ENCODE results near the gene TRH. TPM values are rescaled to one million over a fixed set of nuclear protein-coding genes. Genes with fewer than 3 reads are reported as not detected.

Gene TRH
- total RNA-seq, 2 donors from 2014 or later: 0.22 to 0.29 TPM

DNA sequence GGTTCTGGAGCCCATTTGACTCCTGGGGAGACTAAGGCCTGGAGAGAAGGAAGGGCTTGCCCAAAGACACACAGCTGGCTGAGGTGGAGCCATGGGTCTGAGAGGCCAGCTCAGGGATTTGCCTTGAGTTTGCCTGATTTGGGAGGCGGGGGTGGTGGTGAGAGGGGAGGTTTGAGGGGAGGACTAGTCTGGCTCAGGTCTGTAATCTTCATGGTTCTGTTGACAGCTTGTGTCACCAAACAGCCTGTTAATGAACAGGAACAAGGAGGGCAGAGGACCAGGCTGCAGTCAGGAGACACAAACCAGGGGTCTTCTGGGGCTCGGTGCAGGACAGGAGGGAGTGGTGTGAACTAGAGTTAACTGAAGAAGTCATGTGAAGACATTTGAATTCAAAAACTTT, 3.6 kb downstream of the TRH start:
- Mint-ChIP-seq H3K36me3 (ENCODE audit: low read depth) (peaks cover 2% of the 10 kb centered on the region), H3K4me1 (peaks cover 3% of the 10 kb centered on the region), H3K27me3 (ENCODE audit: insufficient read depth) (peaks cover 100% of the 10 kb centered on the region), H3K4me3 (no peak overlapping the region), H3K9me3 (no peaks in the 10 kb centered on the region), H3K27ac (no peak overlapping the region)
- WGBS, 2 experiments (ENCODE audit: insufficient coverage in 1 of 2, insufficient read length in 1 of 2): 85 to 100% methylated on average over 1 to 2 of the region's 2 CpGs
- DNase-seq: no peak
- H3K36me3 ChIP-seq (ENCODE audit: control insufficient read depth, insufficient read depth, low read length): no peaks in the 10 kb centered on the region
- H3K9ac ChIP-seq (ENCODE audit: extremely low read depth, low read length, poor library complexity, severe bottlenecking): no peak overlapping the region
- H3K27me3 ChIP-seq (ENCODE audit: control insufficient read depth, insufficient read depth, low read length, poor library complexity, severe bottlenecking): peaks cover 95% of the 10 kb centered on the region
- TF ChIP-seq, protein P1, sequence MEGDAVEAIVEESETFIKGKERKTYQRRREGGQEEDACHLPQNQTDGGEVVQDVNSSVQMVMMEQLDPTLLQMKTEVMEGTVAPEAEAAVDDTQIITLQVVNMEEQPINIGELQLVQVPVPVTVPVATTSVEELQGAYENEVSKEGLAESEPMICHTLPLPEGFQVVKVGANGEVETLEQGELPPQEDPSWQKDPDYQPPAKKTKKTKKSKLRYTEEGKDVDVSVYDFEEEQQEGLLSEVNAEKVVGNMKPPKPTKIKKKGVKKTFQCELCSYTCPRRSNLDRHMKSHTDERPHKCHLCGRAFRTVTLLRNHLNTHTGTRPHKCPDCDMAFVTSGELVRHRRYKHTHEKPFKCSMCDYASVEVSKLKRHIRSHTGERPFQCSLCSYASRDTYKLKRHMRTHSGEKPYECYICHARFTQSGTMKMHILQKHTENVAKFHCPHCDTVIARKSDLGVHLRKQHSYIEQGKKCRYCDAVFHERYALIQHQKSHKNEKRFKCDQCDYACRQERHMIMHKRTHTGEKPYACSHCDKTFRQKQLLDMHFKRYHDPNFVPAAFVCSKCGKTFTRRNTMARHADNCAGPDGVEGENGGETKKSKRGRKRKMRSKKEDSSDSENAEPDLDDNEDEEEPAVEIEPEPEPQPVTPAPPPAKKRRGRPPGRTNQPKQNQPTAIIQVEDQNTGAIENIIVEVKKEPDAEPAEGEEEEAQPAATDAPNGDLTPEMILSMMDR (conservative IDR thresholded peaks at IDR 0.05): no peak
- H3K9me3 ChIP-seq (ENCODE audit: control insufficient read depth, low read length): no peaks in the 10 kb centered on the region
- no peak overlapping the region for H3K27ac ChIP-seq (ENCODE audit: low read depth, low read length)
- H3K4me3 ChIP-seq (ENCODE audit: low read length): no peak overlapping the region
- H3K4me1 ChIP-seq (ENCODE audit: control insufficient read depth, insufficient read depth, low read length): no peaks in the 10 kb centered on the region

DNA sequence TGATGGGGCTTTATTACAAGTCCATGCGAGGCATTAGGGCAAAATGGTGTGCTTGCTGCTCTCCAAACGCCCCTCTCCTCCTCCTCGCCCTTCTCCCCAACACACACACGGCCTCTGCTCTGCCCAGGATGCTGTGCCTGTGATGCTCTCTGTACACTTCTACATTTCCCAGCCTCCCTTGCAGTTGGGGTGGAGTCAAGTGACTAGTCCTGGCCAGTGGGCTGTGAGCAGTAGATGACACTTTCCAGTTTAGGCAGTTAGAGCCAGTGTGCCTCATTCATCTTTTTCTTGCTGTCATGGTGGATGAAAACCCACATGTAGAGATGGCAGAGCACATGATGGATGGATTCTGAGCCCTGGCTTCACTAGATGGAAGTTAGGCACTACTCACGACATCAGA, 5.4 kb downstream of the TRH start:
- TF ChIP-seq, protein P1 (conservative IDR thresholded peaks at IDR 0.05): no peak
- H3K36me3 ChIP-seq (ENCODE audit: control insufficient read depth, insufficient read depth, low read length): no peaks in the 10 kb centered on the region
- H3K4me1 Mint-ChIP-seq: peaks cover 3% of the 10 kb centered on the region
- DNase-seq: no peak
- no peak overlapping the region for H3K9ac ChIP-seq (ENCODE audit: extremely low read depth, low read length, poor library complexity, severe bottlenecking)
- no peaks in the 10 kb centered on the region for H3K9me3 ChIP-seq (ENCODE audit: control insufficient read depth, low read length)
- H3K27ac ChIP-seq (ENCODE audit: low read depth, low read length): no peak overlapping the region
- no peak overlapping the region for H3K4me3 ChIP-seq (ENCODE audit: low read length)
- H3K27me3 ChIP-seq (ENCODE audit: control insufficient read depth, insufficient read depth, low read length, poor library complexity, severe bottlenecking): peaks cover 77% of the 10 kb centered on the region
- WGBS, 2 experiments (ENCODE audit: insufficient coverage in 1 of 2, insufficient read length in 1 of 2): 77 to 86% methylated on average over 5 of the region's 5 CpGs
- H3K9me3 Mint-ChIP-seq: no peaks in the 10 kb centered on the region
- H3K4me3 Mint-ChIP-seq: no peak overlapping the region
- no peaks in the 10 kb centered on the region for H3K4me1 ChIP-seq (ENCODE audit: control insufficient read depth, insufficient read depth, low read length)
- H3K36me3 Mint-ChIP-seq (ENCODE audit: low read depth): no peaks in the 10 kb centered on the region
- H3K27ac Mint-ChIP-seq: no peak overlapping the region
- H3K27me3 Mint-ChIP-seq (ENCODE audit: insufficient read depth): peaks cover 88% of the 10 kb centered on the region

DNA sequence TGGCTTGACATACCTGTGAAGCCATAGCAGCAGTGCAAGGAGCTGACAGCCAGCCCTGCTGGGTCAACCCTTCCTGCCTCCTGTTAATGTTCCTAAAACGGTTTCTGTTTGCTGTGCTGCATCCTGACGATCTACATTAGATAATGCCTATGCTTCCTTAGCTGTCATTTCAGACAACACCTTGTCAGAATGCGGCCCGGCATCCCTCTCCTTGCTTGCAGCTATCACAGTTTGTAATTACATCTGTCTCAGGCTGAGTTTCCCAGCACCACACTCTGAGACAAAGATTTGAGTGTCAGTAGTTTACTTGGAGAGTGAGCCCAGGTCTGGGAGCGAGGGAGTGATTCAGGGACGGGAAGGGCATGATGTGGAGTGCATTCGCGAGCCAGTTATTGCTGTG, 9.0 kb downstream of the TRH start:
- no peak overlapping the region for H3K9ac ChIP-seq (ENCODE audit: extremely low read depth, low read length, poor library complexity, severe bottlenecking)
- H3K27me3 ChIP-seq (ENCODE audit: control insufficient read depth, insufficient read depth, low read length, poor library complexity, severe bottlenecking): peaks cover 40% of the 10 kb centered on the region
- WGBS, 2 experiments (ENCODE audit: insufficient coverage in 1 of 2, insufficient read length in 1 of 2): 87 to 88% methylated on average over 6 to 8 of the region's 8 CpGs
- no peaks in the 10 kb centered on the region for H3K36me3 Mint-ChIP-seq (ENCODE audit: low read depth)
- H3K9me3 Mint-ChIP-seq: no peaks in the 10 kb centered on the region
- H3K27ac ChIP-seq (ENCODE audit: low read depth, low read length): no peak overlapping the region
- peaks cover 60% of the 10 kb centered on the region for H3K27me3 Mint-ChIP-seq (ENCODE audit: insufficient read depth)
- H3K9me3 ChIP-seq (ENCODE audit: control insufficient read depth, low read length): no peaks in the 10 kb centered on the region
- no peaks in the 10 kb centered on the region for H3K4me1 Mint-ChIP-seq
- TF ChIP-seq, protein P1 (conservative IDR thresholded peaks at IDR 0.05): no peak
- no peak for DNase-seq
- no peaks in the 10 kb centered on the region for H3K36me3 ChIP-seq (ENCODE audit: control insufficient read depth, insufficient read depth, low read length)
- H3K27ac Mint-ChIP-seq: no peak overlapping the region
- no peaks in the 10 kb centered on the region for H3K4me1 ChIP-seq (ENCODE audit: control insufficient read depth, insufficient read depth, low read length)
- H3K4me3 Mint-ChIP-seq: no peak overlapping the region
- H3K4me3 ChIP-seq (ENCODE audit: low read length): no peak overlapping the region
